Endodermal cell (in vitro differentiated cells): Measurements from ENCODE around the gene NINJ1. TPM values are rescaled to one million over a fixed set of nuclear protein-coding genes. Genes with fewer than 3 reads are reported as not detected.
A peak's percentile ranks its signal among the peaks of the same experiment; 100 is the strongest.

Experiments
- DNase-seq: peaks from one replicate; pipeline ENCODE4 v3.0.0-alpha.2; 2017
- H3K27ac ChIP-seq: 2 replicates; pipeline ENCODE4 v1.5.1; 2013; ENCODE audit warnings: mild to moderate bottlenecking, low read depth, low read length, moderate library complexity
- H3K27me3 ChIP-seq: 2 replicates; pipeline ENCODE4 v1.6.1; 2013; ENCODE audit warnings: mild to moderate bottlenecking, low read length, moderate library complexity; ENCODE audit not compliant: insufficient read depth, control insufficient read depth, poor library complexity, severe bottlenecking
- H3K36me3 ChIP-seq: 2 replicates; pipeline ENCODE4 v1.7.0; 2013; ENCODE audit warnings: mild to moderate bottlenecking, low read length, moderate library complexity; ENCODE audit not compliant: control insufficient read depth, insufficient read depth
- H3K4me1 ChIP-seq: one replicate; pipeline ENCODE4 v1.7.0; 2013; ENCODE audit warnings: low read length; ENCODE audit not compliant: control insufficient read depth, insufficient read depth
- H3K4me3 ChIP-seq: 2 replicates; pipeline ENCODE4 v1.5.1; 2013; ENCODE audit warnings: mild to moderate bottlenecking, low read length, moderate library complexity
- H3K9ac ChIP-seq: 2 replicates; pipeline ENCODE4 v1.6.1; 2013; ENCODE audit warnings: mild to moderate bottlenecking, low read length, moderate library complexity; ENCODE audit not compliant: poor library complexity, severe bottlenecking; ENCODE audit errors: extremely low read depth
- H3K9me3 ChIP-seq: 2 replicates; pipeline ENCODE4 v1.6.1; 2013; ENCODE audit warnings: mild to moderate bottlenecking, low read length, moderate library complexity; ENCODE audit not compliant: control insufficient read depth
- H3K27ac Mint-ChIP-seq: 2 replicates; pipeline ENCODE4 v1.8.0; 2020; ENCODE audit warnings: mixed read lengths
- H3K27me3 Mint-ChIP-seq: 2 replicates; pipeline ENCODE4 v1.8.0; 2021; ENCODE audit warnings: mild to moderate bottlenecking, mixed read lengths; ENCODE audit not compliant: insufficient read depth
- H3K36me3 Mint-ChIP-seq: 2 replicates; pipeline ENCODE4 v1.8.0; 2020; ENCODE audit warnings: low read depth, mixed read lengths
- H3K4me1 Mint-ChIP-seq: 2 replicates; pipeline ENCODE4 v1.8.0; 2020; ENCODE audit warnings: mixed read lengths
- H3K4me3 Mint-ChIP-seq: 2 replicates; pipeline ENCODE4 v1.8.0; 2020; ENCODE audit warnings: mild to moderate bottlenecking, moderate library complexity, mixed read lengths
- H3K9me3 Mint-ChIP-seq: 2 replicates; pipeline ENCODE4 v1.8.0; 2020; ENCODE audit warnings: mild to moderate bottlenecking, mixed read lengths
- CTCF ChIP-seq: fragments of 200-600 bp; sonication (generic); conservative IDR thresholded peaks from 2 replicates; pipeline ENCODE4 v1.5.0; 2021; ENCODE audit warnings: antibody characterized with exemption, mild to moderate bottlenecking
- WGBS, 2 experiments: methylation state at CpG; one replicate each; pipeline versions ENCODE4 v1.1.5 to v1.1.7; 2013; ENCODE audit warnings: missing lambda C conversion rate in 2 of 2, mixed read lengths in 1 of 2; ENCODE audit not compliant: insufficient coverage in 1 of 2, insufficient read length in 1 of 2; 5-methylcytosine and 5-hydroxymethylcytosine counted together
- total RNA-seq, 2 donors: library from RNA; stranded (reverse); fragmentation: NEBNext Ultra II Directional in 1 of 2; extraction: Animal tissue kit (Norgen Biotek cat#: 25700) in 1 of 2; gene quantifications; 2 replicates in 1 of 2; 3 replicates in 1 of 2; pipeline ENCODE4 v1.2.1, GENCODE V29; 2021

The NINJ1 gene
- total RNA-seq, 2 donors from 2014 or later, result 24.2 to 32.0 TPM

- H3K9me3 ChIP-seq, result peaks cover 4% of the 10 kb centered on the region
- Mint-ChIP-seq H3K27ac (no peak overlapping the region), H3K27me3 (no peaks in the 10 kb centered on the region), H3K4me3 (no peak overlapping the region), H3K4me1 (no peaks in the 10 kb centered on the region), H3K9me3 (peaks cover 7% of the 10 kb centered on the region), H3K36me3 (peaks cover 11% of the 10 kb centered on the region)
- no peaks in the 10 kb centered on the region for H3K36me3 ChIP-seq
- no peaks in the 10 kb centered on the region for H3K4me1 ChIP-seq
- H3K4me3 ChIP-seq, result no peak overlapping the region
- H3K27me3 ChIP-seq, result no peaks in the 10 kb centered on the region
- TF ChIP-seq CTCF, result no peak
- WGBS, 2 experiments, result 91 to 100% methylated on average over 3 to 4 of the region's 4 CpGs
- peak; percentile 41 for DNase-seq
- no peak overlapping the region for H3K9ac ChIP-seq
- H3K27ac ChIP-seq, result no peak overlapping the region
Observed at GRCh38 chr9:93085676-93086075, 48.4 kb downstream of the NINJ1 start.

GRCh38 chr9:93084471-93084881 lies 49.6 kb downstream of the NINJ1 start:
- no peak for TF ChIP-seq CTCF
- H3K9me3 ChIP-seq, result peaks cover 4% of the 10 kb centered on the region
- Mint-ChIP-seq H3K4me3 (no peak overlapping the region), H3K36me3 (peaks cover 11% of the 10 kb centered on the region), H3K27me3 (no peaks in the 10 kb centered on the region), H3K4me1 (no peaks in the 10 kb centered on the region), H3K9me3 (peaks cover 7% of the 10 kb centered on the region), H3K27ac (no peak overlapping the region)
- 93 to 100% methylated on average over 2 to 6 of the region's 6 CpGs for WGBS, 2 experiments
- no peaks in the 10 kb centered on the region for H3K27me3 ChIP-seq
- DNase-seq, result peak; percentile 28
- H3K9ac ChIP-seq, result no peak overlapping the region
- H3K36me3 ChIP-seq, result no peaks in the 10 kb centered on the region
- no peaks in the 10 kb centered on the region for H3K4me1 ChIP-seq
- no peak overlapping the region for H3K27ac ChIP-seq
- H3K4me3 ChIP-seq, result no peak overlapping the region

GRCh38 chr9:93083592-93084470 lies 50.2 kb downstream of the NINJ1 start:
- no peaks in the 10 kb centered on the region for H3K27me3 Mint-ChIP-seq
- H3K4me3 ChIP-seq, result no peak overlapping the region
- peaks cover 11% of the 10 kb centered on the region for H3K36me3 Mint-ChIP-seq
- no peak overlapping the region for H3K4me3 Mint-ChIP-seq
- no peak overlapping the region for H3K9ac ChIP-seq
- no peaks in the 10 kb centered on the region for H3K27me3 ChIP-seq
- no peaks in the 10 kb centered on the region for H3K36me3 ChIP-seq
- H3K4me1 ChIP-seq, result no peaks in the 10 kb centered on the region
- H3K9me3 Mint-ChIP-seq, result peaks cover 7% of the 10 kb centered on the region
- no peak overlapping the region for H3K27ac ChIP-seq
- WGBS, 2 experiments, result 84% methylated on average over 8 of the region's 8 CpGs; no CpG with 5 or more reads in 1 of the 2 experiments
- peaks cover 4% of the 10 kb centered on the region for H3K9me3 ChIP-seq
- DNase-seq, result peak; percentile 31
- H3K27ac Mint-ChIP-seq, result no peak overlapping the region
- TF ChIP-seq CTCF, result no peak
- H3K4me1 Mint-ChIP-seq, result no peaks in the 10 kb centered on the region
